ENCODE measurements around the gene NEB. TPM values are rescaled to one million over a fixed set of nuclear protein-coding genes. Genes with fewer than 3 reads are reported as not detected.

Gene NEB
- polyA plus RNA-seq, 2 of the 4 experiments (the other 2 are of a cell fraction): 0.67 to 4.4 TPM

DNA sequence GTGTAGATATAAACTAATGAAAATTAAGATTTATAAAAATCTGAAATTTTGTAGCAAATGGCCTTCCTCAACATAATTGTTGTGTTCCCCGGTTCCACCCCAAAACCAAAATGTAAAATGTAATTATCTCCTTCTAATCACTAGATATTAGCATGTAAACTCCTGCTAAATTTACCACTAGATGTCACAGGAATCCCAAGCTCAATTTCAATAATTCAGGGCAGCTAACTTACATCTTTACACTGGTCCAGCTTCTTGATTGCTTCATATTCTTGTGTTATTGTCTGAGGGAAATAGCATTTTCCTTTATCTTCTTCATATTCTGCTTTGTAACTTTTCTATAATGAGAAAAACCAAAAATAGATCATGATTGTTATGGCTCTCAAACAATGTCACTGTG lies 42.6 kb downstream of the NEB start:
- no peak for FAIRE-seq
- 69% methylated on average over 1 of the region's 1 CpG for WGBS (ENCODE audit: missing lambda C conversion rate)
- TF ChIP-seq HOXB5 (CRISPR knock-in tag; IDR thresholded peaks at IDR 0.05) (no peak), CTCF (IDR thresholded peaks at IDR 0.05) (no peak), E2F6 (IDR thresholded peaks at IDR 0.05; ENCODE audit: borderline replicate concordance, low read depth) (no peak), NPAS2 (CRISPR knock-in tag; IDR thresholded peaks at IDR 0.05; ENCODE audit: borderline replicate concordance) (no peak), POLR2A (IDR thresholded peaks at IDR 0.05; ENCODE audit: low read length) (no peak), MAZ (IDR thresholded peaks at IDR 0.05; ENCODE audit: borderline replicate concordance, low read depth, low read length) (no peak)
- TF ChIP-seq, protein P1, sequence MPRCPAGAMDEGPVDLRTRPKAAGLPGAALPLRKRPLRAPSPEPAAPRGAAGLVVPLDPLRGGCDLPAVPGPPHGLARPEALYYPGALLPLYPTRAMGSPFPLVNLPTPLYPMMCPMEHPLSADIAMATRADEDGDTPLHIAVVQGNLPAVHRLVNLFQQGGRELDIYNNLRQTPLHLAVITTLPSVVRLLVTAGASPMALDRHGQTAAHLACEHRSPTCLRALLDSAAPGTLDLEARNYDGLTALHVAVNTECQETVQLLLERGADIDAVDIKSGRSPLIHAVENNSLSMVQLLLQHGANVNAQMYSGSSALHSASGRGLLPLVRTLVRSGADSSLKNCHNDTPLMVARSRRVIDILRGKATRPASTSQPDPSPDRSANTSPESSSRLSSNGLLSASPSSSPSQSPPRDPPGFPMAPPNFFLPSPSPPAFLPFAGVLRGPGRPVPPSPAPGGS (IDR thresholded peaks at IDR 0.05): no peak
- TF ChIP-seq, protein P2, sequence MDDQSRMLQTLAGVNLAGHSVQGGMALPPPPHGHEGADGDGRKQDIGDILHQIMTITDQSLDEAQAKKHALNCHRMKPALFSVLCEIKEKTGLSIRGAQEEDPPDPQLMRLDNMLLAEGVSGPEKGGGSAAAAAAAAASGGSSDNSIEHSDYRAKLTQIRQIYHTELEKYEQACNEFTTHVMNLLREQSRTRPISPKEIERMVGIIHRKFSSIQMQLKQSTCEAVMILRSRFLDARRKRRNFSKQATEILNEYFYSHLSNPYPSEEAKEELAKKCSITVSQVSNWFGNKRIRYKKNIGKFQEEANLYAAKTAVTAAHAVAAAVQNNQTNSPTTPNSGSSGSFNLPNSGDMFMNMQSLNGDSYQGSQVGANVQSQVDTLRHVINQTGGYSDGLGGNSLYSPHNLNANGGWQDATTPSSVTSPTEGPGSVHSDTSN (IDR thresholded peaks at IDR 0.05): no peak
- H3K4me3 ChIP-seq: no peak overlapping the region
- no peaks in the 10 kb centered on the region for H3K9me3 ChIP-seq
- ChIA-PET CTCF (no interaction called here), POLR2A (no interaction called here)
- no peak overlapping the region for H3K27ac ChIP-seq
- H3K4me2 ChIP-seq: no peak overlapping the region
- no peak for DNase-seq (ENCODE audit: low read depth in 1 of 2, low spot score in 1 of 2)
- no peak for ATAC-seq
- H3K4me1 ChIP-seq: no peaks in the 10 kb centered on the region

- FAIRE-seq (no peak), ATAC-seq (no peak), DNase-seq (ENCODE audit: low read depth in 1 of 2, low spot score in 1 of 2) (no peak)
- H3K4me2 ChIP-seq: no peak overlapping the region
- TF ChIP-seq HOXB5 (CRISPR knock-in tag; IDR thresholded peaks at IDR 0.05) (no peak), BHLHE40 (IDR thresholded peaks at IDR 0.05; ENCODE audit: low read depth, low read length) (no peak), HOXB13 (CRISPR knock-in tag; IDR thresholded peaks at IDR 0.05; ENCODE audit: low read depth) (no peak), ESRRA (IDR thresholded peaks at IDR 0.05; ENCODE audit: borderline replicate concordance, low read length) (no peak), HEYL (CRISPR knock-in tag; IDR thresholded peaks at IDR 0.05) (no peak), EHF (CRISPR knock-in tag; IDR thresholded peaks at IDR 0.05) (no peak), ZSCAN20 (CRISPR knock-in tag; IDR thresholded peaks at IDR 0.05) (no peak), MAFK (IDR thresholded peaks at IDR 0.05; ENCODE audit: partially characterized antibody) (no peak), CHD2 (IDR thresholded peaks at IDR 0.05; ENCODE audit: low read length, partially characterized antibody) (no peak), RARB (CRISPR knock-in tag; IDR thresholded peaks at IDR 0.05) (no peak), TFCP2L1 (CRISPR knock-in tag; IDR thresholded peaks at IDR 0.05) (no peak), FOXS1 (CRISPR knock-in tag; IDR thresholded peaks at IDR 0.05) (no peak), ZC3H11A (IDR thresholded peaks at IDR 0.05) (no peak), CTCF (IDR thresholded peaks at IDR 0.05) (no peak), JUN (IDR thresholded peaks at IDR 0.05) (no peak), KDM5A (IDR thresholded peaks at IDR 0.05) (no peak), CEBPB (IDR thresholded peaks at IDR 0.05) (no peak), TP53 (CRISPR knock-in tag; IDR thresholded peaks at IDR 0.05) (no peak)
- TF ChIP-seq, protein P1 (IDR thresholded peaks at IDR 0.05): no peak
- TF ChIP-seq, protein P3, sequence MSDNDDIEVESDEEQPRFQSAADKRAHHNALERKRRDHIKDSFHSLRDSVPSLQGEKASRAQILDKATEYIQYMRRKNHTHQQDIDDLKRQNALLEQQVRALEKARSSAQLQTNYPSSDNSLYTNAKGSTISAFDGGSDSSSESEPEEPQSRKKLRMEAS (IDR thresholded peaks at IDR 0.05): no peak
- ChIA-PET POLR2A (no interaction called here), CTCF (no interaction called here)
- no peaks in the 10 kb centered on the region for H3K9me3 ChIP-seq
- no peak overlapping the region for H3K27ac ChIP-seq
- H3K4me3 ChIP-seq: no peak overlapping the region
- 25% methylated on average over 2 of the region's 2 CpGs for WGBS (ENCODE audit: missing lambda C conversion rate)
- no peaks in the 10 kb centered on the region for H3K4me1 ChIP-seq
Measured at GRCh38 chr2:151688719-151689118, 45.6 kb downstream of the NEB start.
